ENCODE results near the gene PGBD1. TPM values are rescaled to one million over a fixed set of nuclear protein-coding genes. Genes with fewer than 3 reads are reported as not detected.

PGBD1 gene
- total and polyA plus RNA-seq, 2 of the 13 experiments (the other 11 are each of a cell fraction or from before 2014, with no cell fraction given): 3.6 to 6.9 TPM

DNA sequence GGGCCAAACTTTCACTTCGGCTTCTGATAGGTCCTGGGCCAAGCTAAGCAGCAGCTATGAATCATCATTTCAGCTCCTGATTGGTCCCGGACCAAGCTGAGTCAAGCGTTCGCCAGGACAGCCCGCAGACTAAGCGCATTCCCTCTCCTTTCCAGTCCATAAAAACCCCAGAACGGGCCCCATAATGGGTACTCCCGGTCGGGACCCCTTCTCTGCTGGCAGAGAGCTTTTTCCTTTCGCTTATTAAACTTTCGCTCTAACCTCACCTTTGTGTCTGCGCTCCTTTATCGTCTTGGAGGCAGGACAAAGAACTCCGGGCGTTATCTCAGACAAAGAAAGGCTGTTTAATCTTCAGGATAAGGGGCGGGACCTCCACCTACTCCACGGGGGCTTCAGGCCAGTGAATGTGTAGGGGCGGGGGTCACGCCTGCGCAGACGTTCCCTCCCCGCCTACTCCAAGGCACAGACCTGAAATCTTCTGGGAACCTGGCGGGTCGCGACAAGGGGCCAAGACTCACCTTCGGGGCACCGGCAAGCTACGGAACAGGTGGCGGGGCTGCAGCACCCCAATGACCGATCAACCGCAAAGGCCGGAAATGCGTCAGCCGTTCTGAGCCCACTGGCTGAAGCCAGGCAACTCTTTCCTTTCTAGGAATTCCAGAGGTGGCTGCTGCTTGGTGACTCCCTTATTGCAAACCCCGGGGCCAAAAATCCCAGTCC lies 54.4 kb downstream of the PGBD1 start, which contains the start of gene ZSCAN31 (continued):
- TF ChIP-seq ZSCAN29 (CRISPR knock-in tag; conservative IDR thresholded peaks at IDR 0.05) (no peak; the same call in 1 of the 2 replicates), ZBTB21 (CRISPR knock-in tag; IDR thresholded peaks at IDR 0.05) (peak; percentile 63; the same call in 1 of the 2 replicates), GZF1 (CRISPR knock-in tag; IDR thresholded peaks at IDR 0.05) (0 out of 2 replicates have a peak, but pooled peaks have one; percentile 22), SOX5 (CRISPR knock-in tag; IDR thresholded peaks at IDR 0.05; ENCODE audit: borderline replicate concordance) (peak; percentile 61), KDM4B (CRISPR knock-in tag; IDR thresholded peaks at IDR 0.05) (no peak; the same call in 1 of the 2 replicates), RAD51 (IDR thresholded peaks at IDR 0.05; ENCODE audit: borderline replicate concordance) (no peak), RCOR2 (CRISPR knock-in tag; IDR thresholded peaks at IDR 0.05) (no peak)
- TF ChIP-seq, protein P1, sequence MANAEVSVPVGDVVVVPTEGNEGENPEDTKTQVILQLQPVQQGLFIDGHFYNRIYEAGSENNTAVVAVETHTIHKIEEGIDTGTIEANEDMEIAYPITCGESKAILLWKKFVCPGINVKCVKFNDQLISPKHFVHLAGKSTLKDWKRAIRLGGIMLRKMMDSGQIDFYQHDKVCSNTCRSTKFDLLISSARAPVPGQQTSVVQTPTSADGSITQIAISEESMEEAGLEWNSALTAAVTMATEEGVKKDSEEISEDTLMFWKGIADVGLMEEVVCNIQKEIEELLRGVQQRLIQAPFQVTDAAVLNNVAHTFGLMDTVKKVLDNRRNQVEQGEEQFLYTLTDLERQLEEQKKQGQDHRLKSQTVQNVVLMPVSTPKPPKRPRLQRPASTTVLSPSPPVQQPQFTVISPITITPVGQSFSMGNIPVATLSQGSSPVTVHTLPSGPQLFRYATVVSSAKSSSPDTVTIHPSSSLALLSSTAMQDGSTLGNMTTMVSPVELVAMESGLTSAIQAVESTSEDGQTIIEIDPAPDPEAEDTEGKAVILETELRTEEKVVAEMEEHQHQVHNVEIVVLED (CRISPR knock-in tag; IDR thresholded peaks at IDR 0.05; ENCODE audit: borderline replicate concordance): peak; percentile 55; the same call in 1 of the 2 replicates
- TF ChIP-seq, protein P2, sequence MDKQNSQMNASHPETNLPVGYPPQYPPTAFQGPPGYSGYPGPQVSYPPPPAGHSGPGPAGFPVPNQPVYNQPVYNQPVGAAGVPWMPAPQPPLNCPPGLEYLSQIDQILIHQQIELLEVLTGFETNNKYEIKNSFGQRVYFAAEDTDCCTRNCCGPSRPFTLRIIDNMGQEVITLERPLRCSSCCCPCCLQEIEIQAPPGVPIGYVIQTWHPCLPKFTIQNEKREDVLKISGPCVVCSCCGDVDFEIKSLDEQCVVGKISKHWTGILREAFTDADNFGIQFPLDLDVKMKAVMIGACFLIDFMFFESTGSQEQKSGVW (CRISPR knock-in tag; IDR thresholded peaks at IDR 0.05; ENCODE audit: borderline replicate concordance): no peak
- TF ChIP-seq, protein P3, sequence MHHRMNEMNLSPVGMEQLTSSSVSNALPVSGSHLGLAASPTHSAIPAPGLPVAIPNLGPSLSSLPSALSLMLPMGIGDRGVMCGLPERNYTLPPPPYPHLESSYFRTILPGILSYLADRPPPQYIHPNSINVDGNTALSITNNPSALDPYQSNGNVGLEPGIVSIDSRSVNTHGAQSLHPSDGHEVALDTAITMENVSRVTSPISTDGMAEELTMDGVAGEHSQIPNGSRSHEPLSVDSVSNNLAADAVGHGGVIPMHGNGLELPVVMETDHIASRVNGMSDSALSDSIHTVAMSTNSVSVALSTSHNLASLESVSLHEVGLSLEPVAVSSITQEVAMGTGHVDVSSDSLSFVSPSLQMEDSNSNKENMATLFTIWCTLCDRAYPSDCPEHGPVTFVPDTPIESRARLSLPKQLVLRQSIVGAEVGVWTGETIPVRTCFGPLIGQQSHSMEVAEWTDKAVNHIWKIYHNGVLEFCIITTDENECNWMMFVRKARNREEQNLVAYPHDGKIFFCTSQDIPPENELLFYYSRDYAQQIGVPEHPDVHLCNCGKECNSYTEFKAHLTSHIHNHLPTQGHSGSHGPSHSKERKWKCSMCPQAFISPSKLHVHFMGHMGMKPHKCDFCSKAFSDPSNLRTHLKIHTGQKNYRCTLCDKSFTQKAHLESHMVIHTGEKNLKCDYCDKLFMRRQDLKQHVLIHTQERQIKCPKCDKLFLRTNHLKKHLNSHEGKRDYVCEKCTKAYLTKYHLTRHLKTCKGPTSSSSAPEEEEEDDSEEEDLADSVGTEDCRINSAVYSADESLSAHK (CRISPR knock-in tag; IDR thresholded peaks at IDR 0.05; ENCODE audit: borderline replicate concordance): no peak
- TF ChIP-seq, protein P4, sequence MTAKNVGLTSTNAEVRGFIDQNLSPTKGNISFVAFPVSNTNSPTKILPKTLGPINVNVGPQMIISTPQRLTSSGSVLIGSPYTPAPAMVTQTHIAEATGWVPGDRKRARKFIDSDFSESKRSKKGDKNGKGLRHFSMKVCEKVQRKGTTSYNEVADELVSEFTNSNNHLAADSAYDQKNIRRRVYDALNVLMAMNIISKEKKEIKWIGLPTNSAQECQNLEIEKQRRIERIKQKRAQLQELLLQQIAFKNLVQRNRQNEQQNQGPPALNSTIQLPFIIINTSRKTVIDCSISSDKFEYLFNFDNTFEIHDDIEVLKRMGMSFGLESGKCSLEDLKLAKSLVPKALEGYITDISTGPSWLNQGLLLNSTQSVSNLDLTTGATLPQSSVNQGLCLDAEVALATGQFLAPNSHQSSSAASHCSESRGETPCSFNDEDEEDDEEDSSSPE (CRISPR knock-in tag; IDR thresholded peaks at IDR 0.05): peak; percentile 59
- TF ChIP-seq, protein P5, sequence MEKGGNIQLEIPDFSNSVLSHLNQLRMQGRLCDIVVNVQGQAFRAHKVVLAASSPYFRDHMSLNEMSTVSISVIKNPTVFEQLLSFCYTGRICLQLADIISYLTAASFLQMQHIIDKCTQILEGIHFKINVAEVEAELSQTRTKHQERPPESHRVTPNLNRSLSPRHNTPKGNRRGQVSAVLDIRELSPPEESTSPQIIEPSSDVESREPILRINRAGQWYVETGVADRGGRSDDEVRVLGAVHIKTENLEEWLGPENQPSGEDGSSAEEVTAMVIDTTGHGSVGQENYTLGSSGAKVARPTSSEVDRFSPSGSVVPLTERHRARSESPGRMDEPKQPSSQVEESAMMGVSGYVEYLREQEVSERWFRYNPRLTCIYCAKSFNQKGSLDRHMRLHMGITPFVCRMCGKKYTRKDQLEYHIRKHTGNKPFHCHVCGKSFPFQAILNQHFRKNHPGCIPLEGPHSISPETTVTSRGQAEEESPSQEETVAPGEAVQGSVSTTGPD (CRISPR knock-in tag; IDR thresholded peaks at IDR 0.05): no peak; the same call in 1 of the 2 replicates
- TF ChIP-seq, protein P6, sequence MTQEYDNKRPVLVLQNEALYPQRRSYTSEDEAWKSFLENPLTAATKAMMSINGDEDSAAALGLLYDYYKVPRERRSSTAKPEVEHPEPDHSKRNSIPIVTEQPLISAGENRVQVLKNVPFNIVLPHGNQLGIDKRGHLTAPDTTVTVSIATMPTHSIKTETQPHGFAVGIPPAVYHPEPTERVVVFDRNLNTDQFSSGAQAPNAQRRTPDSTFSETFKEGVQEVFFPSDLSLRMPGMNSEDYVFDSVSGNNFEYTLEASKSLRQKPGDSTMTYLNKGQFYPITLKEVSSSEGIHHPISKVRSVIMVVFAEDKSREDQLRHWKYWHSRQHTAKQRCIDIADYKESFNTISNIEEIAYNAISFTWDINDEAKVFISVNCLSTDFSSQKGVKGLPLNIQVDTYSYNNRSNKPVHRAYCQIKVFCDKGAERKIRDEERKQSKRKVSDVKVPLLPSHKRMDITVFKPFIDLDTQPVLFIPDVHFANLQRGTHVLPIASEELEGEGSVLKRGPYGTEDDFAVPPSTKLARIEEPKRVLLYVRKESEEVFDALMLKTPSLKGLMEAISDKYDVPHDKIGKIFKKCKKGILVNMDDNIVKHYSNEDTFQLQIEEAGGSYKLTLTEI (CRISPR knock-in tag; conservative IDR thresholded peaks at IDR 0.05): no peak
- TF ChIP-seq, protein P7, sequence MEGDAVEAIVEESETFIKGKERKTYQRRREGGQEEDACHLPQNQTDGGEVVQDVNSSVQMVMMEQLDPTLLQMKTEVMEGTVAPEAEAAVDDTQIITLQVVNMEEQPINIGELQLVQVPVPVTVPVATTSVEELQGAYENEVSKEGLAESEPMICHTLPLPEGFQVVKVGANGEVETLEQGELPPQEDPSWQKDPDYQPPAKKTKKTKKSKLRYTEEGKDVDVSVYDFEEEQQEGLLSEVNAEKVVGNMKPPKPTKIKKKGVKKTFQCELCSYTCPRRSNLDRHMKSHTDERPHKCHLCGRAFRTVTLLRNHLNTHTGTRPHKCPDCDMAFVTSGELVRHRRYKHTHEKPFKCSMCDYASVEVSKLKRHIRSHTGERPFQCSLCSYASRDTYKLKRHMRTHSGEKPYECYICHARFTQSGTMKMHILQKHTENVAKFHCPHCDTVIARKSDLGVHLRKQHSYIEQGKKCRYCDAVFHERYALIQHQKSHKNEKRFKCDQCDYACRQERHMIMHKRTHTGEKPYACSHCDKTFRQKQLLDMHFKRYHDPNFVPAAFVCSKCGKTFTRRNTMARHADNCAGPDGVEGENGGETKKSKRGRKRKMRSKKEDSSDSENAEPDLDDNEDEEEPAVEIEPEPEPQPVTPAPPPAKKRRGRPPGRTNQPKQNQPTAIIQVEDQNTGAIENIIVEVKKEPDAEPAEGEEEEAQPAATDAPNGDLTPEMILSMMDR (CRISPR knock-in tag; IDR thresholded peaks at IDR 0.05): no peak; the same call in 1 of the 2 replicates

All from HepG2 (cell line).